ENCODE measurements around the gene PAIP1.

The PAIP1 gene

DNA sequence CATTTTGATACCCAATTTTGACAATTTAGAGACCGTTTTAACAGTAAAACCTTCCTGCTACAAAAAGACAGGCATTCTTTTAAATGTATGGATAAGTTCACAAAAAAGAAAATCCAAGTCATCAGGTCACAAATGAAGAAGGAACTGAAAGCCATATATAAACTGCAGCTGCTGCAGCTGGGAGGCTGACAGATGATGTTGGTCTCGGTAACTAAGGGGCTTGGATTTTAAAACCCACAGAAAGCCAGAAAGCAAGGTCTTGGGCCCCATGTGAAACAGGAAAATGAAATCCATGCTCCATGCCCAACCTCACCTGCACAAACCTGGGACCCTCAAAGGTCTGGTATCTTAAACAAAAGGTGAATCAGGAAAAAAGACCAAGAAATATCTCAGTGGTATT is 26.2 kb downstream of the PAIP1 start:
- TF ChIP-seq EZH2phosphoT487 (IDR thresholded peaks at IDR 0.05; ENCODE audit: borderline replicate concordance): no peak
- TF ChIP-seq, protein P1, sequence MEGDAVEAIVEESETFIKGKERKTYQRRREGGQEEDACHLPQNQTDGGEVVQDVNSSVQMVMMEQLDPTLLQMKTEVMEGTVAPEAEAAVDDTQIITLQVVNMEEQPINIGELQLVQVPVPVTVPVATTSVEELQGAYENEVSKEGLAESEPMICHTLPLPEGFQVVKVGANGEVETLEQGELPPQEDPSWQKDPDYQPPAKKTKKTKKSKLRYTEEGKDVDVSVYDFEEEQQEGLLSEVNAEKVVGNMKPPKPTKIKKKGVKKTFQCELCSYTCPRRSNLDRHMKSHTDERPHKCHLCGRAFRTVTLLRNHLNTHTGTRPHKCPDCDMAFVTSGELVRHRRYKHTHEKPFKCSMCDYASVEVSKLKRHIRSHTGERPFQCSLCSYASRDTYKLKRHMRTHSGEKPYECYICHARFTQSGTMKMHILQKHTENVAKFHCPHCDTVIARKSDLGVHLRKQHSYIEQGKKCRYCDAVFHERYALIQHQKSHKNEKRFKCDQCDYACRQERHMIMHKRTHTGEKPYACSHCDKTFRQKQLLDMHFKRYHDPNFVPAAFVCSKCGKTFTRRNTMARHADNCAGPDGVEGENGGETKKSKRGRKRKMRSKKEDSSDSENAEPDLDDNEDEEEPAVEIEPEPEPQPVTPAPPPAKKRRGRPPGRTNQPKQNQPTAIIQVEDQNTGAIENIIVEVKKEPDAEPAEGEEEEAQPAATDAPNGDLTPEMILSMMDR (conservative IDR thresholded peaks at IDR 0.05; ENCODE audit: low read length): no peak
- Histone ChIP-seq H2AFZ (ENCODE audit: low read length) (no peak overlapping the region), H3F3A (ENCODE audit: low read depth) (no peaks in the 10 kb centered on the region), H3K9me3 (ENCODE audit: insufficient read depth, low read depth, low read length) (no peaks in the 10 kb centered on the region), H3K4me3 (ENCODE audit: low read length, poor library complexity, severe bottlenecking) (no peak overlapping the region), H3K4me2 (ENCODE audit: low read depth, low read length, poor library complexity, severe bottlenecking) (no peak overlapping the region), H3K27me3 (ENCODE audit: insufficient read depth, low read length, poor library complexity, severe bottlenecking) (no peaks in the 10 kb centered on the region), H4K20me1 (ENCODE audit: insufficient read depth, low read length, poor library complexity, severe bottlenecking) (peaks cover 8% of the 10 kb centered on the region), H3K9ac (ENCODE audit: low read depth, low read length, poor library complexity, severe bottlenecking) (no peak overlapping the region), H3K9me2 (replicated peaks; ENCODE audit: low read depth, low read length) (no peaks in the 10 kb centered on the region), H3K79me2 (ENCODE audit: insufficient read depth, low read length) (no peaks in the 10 kb centered on the region), H3K36me3 (ENCODE audit: insufficient read depth, low read length) (peaks cover 89% of the 10 kb centered on the region), H3K4me1 (ENCODE audit: insufficient read depth, low read length, poor library complexity, severe bottlenecking) (no peaks in the 10 kb centered on the region)

DNA sequence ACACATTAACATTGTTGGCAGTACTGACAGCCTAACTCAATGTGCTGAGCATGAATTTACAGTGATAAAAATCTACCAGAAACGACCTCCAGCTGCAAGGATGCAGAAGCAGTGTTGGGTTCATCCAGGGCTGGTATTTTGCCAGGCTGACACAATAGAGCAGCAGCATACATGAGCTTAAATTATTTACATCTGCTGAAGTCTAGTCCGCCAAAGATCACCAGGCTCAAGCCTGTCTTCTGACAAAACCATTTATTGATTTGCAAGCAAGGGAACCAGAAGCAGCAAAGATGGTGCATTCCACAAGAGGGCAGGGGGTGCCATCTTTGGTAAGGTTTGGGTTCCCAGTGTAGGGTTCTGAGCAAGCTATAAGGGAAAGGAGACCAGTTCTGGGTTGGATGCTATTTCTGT is 33.2 kb downstream of the PAIP1 start:
- no peaks in the 10 kb centered on the region for H3F3A ChIP-seq (ENCODE audit: low read depth)
- H3K36me3 ChIP-seq (ENCODE audit: insufficient read depth, low read length): peaks cover 38% of the 10 kb centered on the region
- H3K27me3 ChIP-seq (ENCODE audit: insufficient read depth, low read length, poor library complexity, severe bottlenecking): no peaks in the 10 kb centered on the region
- no peak overlapping the region for H2AFZ ChIP-seq (ENCODE audit: low read length)
- H3K79me2 ChIP-seq (ENCODE audit: insufficient read depth, low read length): no peaks in the 10 kb centered on the region
- H3K4me1 ChIP-seq (ENCODE audit: insufficient read depth, low read length, poor library complexity, severe bottlenecking): no peaks in the 10 kb centered on the region
- H3K9me2 ChIP-seq (replicated peaks; ENCODE audit: low read depth, low read length): no peaks in the 10 kb centered on the region
- no peak overlapping the region for H3K4me2 ChIP-seq (ENCODE audit: low read depth, low read length, poor library complexity, severe bottlenecking)
- TF ChIP-seq EZH2phosphoT487 (IDR thresholded peaks at IDR 0.05; ENCODE audit: borderline replicate concordance): no peak
- TF ChIP-seq, protein P1 (conservative IDR thresholded peaks at IDR 0.05; ENCODE audit: low read length): no peak
- H3K9ac ChIP-seq (ENCODE audit: low read depth, low read length, poor library complexity, severe bottlenecking): no peak overlapping the region
- H3K9me3 ChIP-seq (ENCODE audit: insufficient read depth, low read depth, low read length): no peaks in the 10 kb centered on the region
- no peaks in the 10 kb centered on the region for H4K20me1 ChIP-seq (ENCODE audit: insufficient read depth, low read length, poor library complexity, severe bottlenecking)
- H3K4me3 ChIP-seq (ENCODE audit: low read length, poor library complexity, severe bottlenecking): no peak overlapping the region

GRCh38 chr5:43520615-43521014 is 36.3 kb downstream of the PAIP1 start:
- Histone ChIP-seq H3K4me1 (ENCODE audit: insufficient read depth, low read length, poor library complexity, severe bottlenecking) (peaks cover 5% of the 10 kb centered on the region), H2AFZ (ENCODE audit: low read length) (no peak overlapping the region), H3K79me2 (ENCODE audit: insufficient read depth, low read length) (peaks cover 6% of the 10 kb centered on the region)

More at GRCh38 chr5:43520615-43521014, 36.3 kb downstream of the PAIP1 start:
- H3K9me2 ChIP-seq (replicated peaks; ENCODE audit: low read depth, low read length): no peaks in the 10 kb centered on the region
- no peaks in the 10 kb centered on the region for H3K27me3 ChIP-seq (ENCODE audit: insufficient read depth, low read length, poor library complexity, severe bottlenecking)
- H3K9me3 ChIP-seq (ENCODE audit: insufficient read depth, low read depth, low read length): no peaks in the 10 kb centered on the region
- H4K20me1 ChIP-seq (ENCODE audit: insufficient read depth, low read length, poor library complexity, severe bottlenecking): no peaks in the 10 kb centered on the region
- no peak overlapping the region for H3K9ac ChIP-seq (ENCODE audit: low read depth, low read length, poor library complexity, severe bottlenecking)
- H3K36me3 ChIP-seq (ENCODE audit: insufficient read depth, low read length): peaks cover 17% of the 10 kb centered on the region; the same call in 1 of the 2 replicates
- H3K4me3 ChIP-seq (ENCODE audit: low read length, poor library complexity, severe bottlenecking): no peak overlapping the region
- no peak overlapping the region for H3K4me2 ChIP-seq (ENCODE audit: low read depth, low read length, poor library complexity, severe bottlenecking)
- TF ChIP-seq EZH2phosphoT487 (IDR thresholded peaks at IDR 0.05; ENCODE audit: borderline replicate concordance): no peak
- TF ChIP-seq, protein P1 (conservative IDR thresholded peaks at IDR 0.05; ENCODE audit: low read length): no peak
- no peaks in the 10 kb centered on the region for H3F3A ChIP-seq (ENCODE audit: low read depth)
